ENCODE measurements around the gene ULK2.

The ULK2 gene

GRCh38 chr17:19724501-19725420 is 143.0 kb downstream of the ULK2 start:
- DNase-seq = no peak

- peak; percentile 21 for DNase-seq
Measured at GRCh38 chr17:19723964-19724363, 143.8 kb downstream of the ULK2 start.
